Endothelial cell (in vitro differentiated cells): Measurements from ENCODE around the gene NEURL3. TPM values are rescaled to one million over a fixed set of nuclear protein-coding genes. Genes with fewer than 3 reads are reported as not detected.

Experiments used
- DNase-seq: peaks from one replicate; pipeline ENCODE4 v3.0.0; 2021; ENCODE audit warnings: low spot score
- H3K27ac Mint-ChIP-seq: one replicate; pipeline ENCODE4 v1.8.0; 2021; ENCODE audit warnings: mixed read lengths, inconsistent platforms; ENCODE audit not compliant: unreplicated experiment
- H3K27me3 Mint-ChIP-seq: one replicate; pipeline ENCODE4 v1.8.0; 2021; ENCODE audit warnings: mild to moderate bottlenecking, moderate library complexity, mixed read lengths, inconsistent platforms; ENCODE audit not compliant: unreplicated experiment
- H3K36me3 Mint-ChIP-seq: one replicate; pipeline ENCODE4 v1.8.0; 2021; ENCODE audit warnings: mild to moderate bottlenecking, low read depth, mixed read lengths, inconsistent platforms; ENCODE audit not compliant: unreplicated experiment
- H3K4me1 Mint-ChIP-seq: one replicate; pipeline ENCODE4 v1.8.0; 2021; ENCODE audit warnings: mild to moderate bottlenecking, mixed read lengths, inconsistent platforms; ENCODE audit not compliant: unreplicated experiment
- H3K4me3 Mint-ChIP-seq: one replicate; pipeline ENCODE4 v1.8.0; 2021; ENCODE audit warnings: mild to moderate bottlenecking, mixed read lengths, inconsistent platforms; ENCODE audit not compliant: unreplicated experiment
- H3K9me3 Mint-ChIP-seq: one replicate; pipeline ENCODE4 v1.8.0; 2021; ENCODE audit warnings: mixed read lengths, inconsistent platforms; ENCODE audit not compliant: unreplicated experiment
- total RNA-seq: library from RNA; stranded (reverse); fragmentation: NEBNext Ultra II Directional; extraction: Animal tissue kit (Norgen Biotek cat#: 25700); gene quantifications from one replicate; pipeline ENCODE4 v1.2.1, GENCODE V29; 2021; ENCODE audit not compliant: unreplicated experiment
- TF ChIP-seq, protein P1 (sequence below): fragments of 200-600 bp; sonication (generic); IDR thresholded peaks from one replicate; pipeline ENCODE4 v1.5.0; 2021; ENCODE audit warnings: antibody characterized with exemption; ENCODE audit not compliant: unreplicated experiment

The NEURL3 gene
- total RNA-seq, 1 donor from 2014 or later: not detected

GRCh38 chr2:96502891-96503636 is 2.1 kb downstream of the NEURL3 start:
- DNase-seq: no peak
- no peaks in the 10 kb centered on the region for H3K36me3 Mint-ChIP-seq
- no peaks in the 10 kb centered on the region for H3K9me3 Mint-ChIP-seq
- H3K27me3 Mint-ChIP-seq: peaks cover 5% of the 10 kb centered on the region
- H3K4me3 Mint-ChIP-seq: no peak overlapping the region
- peaks cover 7% of the 10 kb centered on the region for H3K4me1 Mint-ChIP-seq
- H3K27ac Mint-ChIP-seq: no peak overlapping the region
- TF ChIP-seq, protein P1, sequence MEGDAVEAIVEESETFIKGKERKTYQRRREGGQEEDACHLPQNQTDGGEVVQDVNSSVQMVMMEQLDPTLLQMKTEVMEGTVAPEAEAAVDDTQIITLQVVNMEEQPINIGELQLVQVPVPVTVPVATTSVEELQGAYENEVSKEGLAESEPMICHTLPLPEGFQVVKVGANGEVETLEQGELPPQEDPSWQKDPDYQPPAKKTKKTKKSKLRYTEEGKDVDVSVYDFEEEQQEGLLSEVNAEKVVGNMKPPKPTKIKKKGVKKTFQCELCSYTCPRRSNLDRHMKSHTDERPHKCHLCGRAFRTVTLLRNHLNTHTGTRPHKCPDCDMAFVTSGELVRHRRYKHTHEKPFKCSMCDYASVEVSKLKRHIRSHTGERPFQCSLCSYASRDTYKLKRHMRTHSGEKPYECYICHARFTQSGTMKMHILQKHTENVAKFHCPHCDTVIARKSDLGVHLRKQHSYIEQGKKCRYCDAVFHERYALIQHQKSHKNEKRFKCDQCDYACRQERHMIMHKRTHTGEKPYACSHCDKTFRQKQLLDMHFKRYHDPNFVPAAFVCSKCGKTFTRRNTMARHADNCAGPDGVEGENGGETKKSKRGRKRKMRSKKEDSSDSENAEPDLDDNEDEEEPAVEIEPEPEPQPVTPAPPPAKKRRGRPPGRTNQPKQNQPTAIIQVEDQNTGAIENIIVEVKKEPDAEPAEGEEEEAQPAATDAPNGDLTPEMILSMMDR: no peak

- H3K4me1 Mint-ChIP-seq: peaks cover 7% of the 10 kb centered on the region
- H3K27ac Mint-ChIP-seq: no peak overlapping the region
- H3K9me3 Mint-ChIP-seq: no peaks in the 10 kb centered on the region
- H3K4me3 Mint-ChIP-seq: no peak overlapping the region
- DNase-seq: no peak
- peaks cover 5% of the 10 kb centered on the region for H3K27me3 Mint-ChIP-seq
- H3K36me3 Mint-ChIP-seq: no peaks in the 10 kb centered on the region
- TF ChIP-seq, protein P1: no peak
Observed at GRCh38 chr2:96501886-96502810, 3.0 kb downstream of the NEURL3 start.

GRCh38 chr2:96501471-96501874 is 3.7 kb downstream of the NEURL3 start:
- peaks cover 7% of the 10 kb centered on the region for H3K4me1 Mint-ChIP-seq
- no peak overlapping the region for H3K27ac Mint-ChIP-seq
- H3K9me3 Mint-ChIP-seq: no peaks in the 10 kb centered on the region
- peaks cover 5% of the 10 kb centered on the region for H3K27me3 Mint-ChIP-seq
- TF ChIP-seq, protein P1: no peak
- no peaks in the 10 kb centered on the region for H3K36me3 Mint-ChIP-seq
- DNase-seq: no peak
- no peak overlapping the region for H3K4me3 Mint-ChIP-seq

DNA sequence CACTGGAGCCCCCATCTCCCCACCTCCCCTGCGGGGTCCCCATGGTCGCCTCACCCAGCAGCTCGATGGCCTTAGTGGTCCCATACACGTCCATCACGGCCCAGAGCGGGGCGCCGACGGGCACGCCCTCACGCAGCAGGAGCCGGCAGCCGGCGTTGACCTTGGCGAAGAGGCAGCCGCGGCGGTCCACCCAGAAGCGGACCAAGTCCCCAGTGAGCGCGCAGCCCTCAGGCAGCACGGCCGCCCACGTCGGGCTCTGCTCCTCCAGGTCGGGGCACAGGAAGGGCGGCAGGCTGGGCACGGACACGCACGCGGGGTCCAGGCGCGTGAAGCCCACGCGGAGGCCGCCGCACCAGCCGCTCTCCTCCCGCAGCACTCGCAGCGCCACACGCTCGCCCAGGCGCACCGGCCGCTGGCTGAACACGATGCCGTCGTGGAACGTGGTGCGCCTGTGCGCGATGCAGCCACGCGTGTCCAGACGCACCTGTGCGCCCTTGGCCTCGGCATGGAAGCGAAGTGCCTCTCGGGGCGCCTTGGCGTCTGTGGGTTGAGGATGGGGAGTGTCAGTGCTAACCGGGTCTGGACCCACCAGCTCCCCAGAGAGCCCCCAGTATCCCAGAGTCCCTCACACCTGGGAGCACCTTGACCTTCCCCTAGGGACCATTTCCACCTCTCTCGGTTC is 4.6 kb downstream of the NEURL3 start:
- Mint-ChIP-seq H3K4me1 (peaks cover 7% of the 10 kb centered on the region), H3K4me3 (no peak overlapping the region), H3K27me3 (peaks cover 5% of the 10 kb centered on the region), H3K27ac (no peak overlapping the region), H3K9me3 (no peaks in the 10 kb centered on the region), H3K36me3 (no peaks in the 10 kb centered on the region)
- DNase-seq: no peak
- TF ChIP-seq, protein P1: no peak
